Measurements from ENCODE around the gene TRIM56. TPM values are rescaled to one million over a fixed set of nuclear protein-coding genes. Genes with fewer than 3 reads are reported as not detected.

The TRIM56 gene
- total and polyA plus RNA-seq, 2 of the 13 experiments (the other 11 are each of a cell fraction or from before 2014, with no cell fraction given), result 3.2 to 7.1 TPM

DNA sequence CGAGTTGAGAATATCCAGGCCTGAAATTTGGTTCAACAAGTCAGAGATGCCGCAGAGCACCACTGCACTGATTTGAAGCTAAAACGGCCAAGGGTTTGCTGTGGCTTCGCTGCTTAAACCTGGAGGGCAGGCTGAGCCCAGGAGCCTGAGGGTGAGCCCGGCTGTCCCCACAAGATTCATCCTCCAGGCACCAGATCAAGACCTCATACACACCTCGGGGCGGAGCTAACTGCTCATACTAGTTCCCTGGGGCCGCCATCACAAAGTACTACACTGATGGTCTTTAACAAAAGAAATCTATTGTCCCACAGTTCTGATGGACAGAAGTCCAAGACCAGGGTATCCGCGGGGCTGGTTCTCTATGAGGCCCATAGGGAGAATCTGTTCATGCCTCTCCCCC lies 16.9 kb upstream of the TRIM56 start:
- WGBS (ENCODE audit: low lambda C conversion rate), result 33% methylated on average over 4 of the region's 10 CpGs

More for the DNA sequence above, 16.9 kb upstream of the TRIM56 start:
- ChIA-PET CTCF (ENCODE audit: low intra/inter-chr PET ratio, low total read pairs) (no interaction called here), POLR2A (no interaction called here)
- Histone ChIP-seq H3K4me1 (ENCODE audit: insufficient read depth, low read length) (peaks cover 10% of the 10 kb centered on the region; the same call in 1 of the 2 replicates), H3K27me3 (ENCODE audit: control insufficient read depth in 1 of 2, insufficient read depth in 2 of 2, low read length in 2 of 2) (peaks cover 0 to 33% of the 10 kb centered on the region in 2 experiments; a peak in 2 of 5 replicates), H3K9me3 (ENCODE audit: low read length) (no peaks in the 10 kb centered on the region), H2AFZ (ENCODE audit: low read length) (no peak overlapping the region), H4K20me1 (ENCODE audit: insufficient read depth, low read length) (no peaks in the 10 kb centered on the region), H3K9ac (ENCODE audit: insufficient read depth, low read depth, low read length) (no peak overlapping the region), H3K4me3 (replicated peaks in 1 of 3; ENCODE audit: insufficient read depth in 1 of 3, low read depth in 2 of 3, low read length in 3 of 3) (no peak overlapping the region), H3K27ac (ENCODE audit: extremely low read length, insufficient read depth, low read length) (no peak overlapping the region), H3K79me2 (ENCODE audit: insufficient read depth, low read length) (no peaks in the 10 kb centered on the region), H3K4me2 (ENCODE audit: low read depth, low read length) (no peak overlapping the region), H3K36me3 (replicated peaks in 1 of 2; ENCODE audit: control insufficient read depth in 1 of 2, insufficient read depth in 2 of 2, low read length in 2 of 2) (no peaks in the 10 kb centered on the region)
- ATAC-seq (no peak), FAIRE-seq (no peak), DNase-seq (ENCODE audit: low spot score) (no peak)
- no peak for TF ChIP-seq TOPORS (CRISPR knock-in tag; IDR thresholded peaks at IDR 0.05)
- no peak for TF ChIP-seq MYPOP (CRISPR knock-in tag; IDR thresholded peaks at IDR 0.05)
- no peak for TF ChIP-seq ZNF143 (CRISPR knock-in tag; IDR thresholded peaks at IDR 0.05)
- TF ChIP-seq GLMP (CRISPR knock-in tag; IDR thresholded peaks at IDR 0.05; ENCODE audit: borderline replicate concordance), result no peak
- no peak for TF ChIP-seq RFX5 (IDR thresholded peaks at IDR 0.05; ENCODE audit: low read depth, low read length)
- no peak for TF ChIP-seq ZNF619 (CRISPR knock-in tag; IDR thresholded peaks at IDR 0.05)
- TF ChIP-seq ZNF326 (CRISPR knock-in tag; IDR thresholded peaks at IDR 0.05; ENCODE audit: borderline replicate concordance), result no peak
- TF ChIP-seq SIX4 (CRISPR knock-in tag; IDR thresholded peaks at IDR 0.05), result no peak
- TF ChIP-seq, protein P1, sequence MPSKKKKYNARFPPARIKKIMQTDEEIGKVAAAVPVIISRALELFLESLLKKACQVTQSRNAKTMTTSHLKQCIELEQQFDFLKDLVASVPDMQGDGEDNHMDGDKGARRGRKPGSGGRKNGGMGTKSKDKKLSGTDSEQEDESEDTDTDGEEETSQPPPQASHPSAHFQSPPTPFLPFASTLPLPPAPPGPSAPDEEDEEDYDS (CRISPR knock-in tag; IDR thresholded peaks at IDR 0.05), result no peak
- no peak for TF ChIP-seq ZNF660 (CRISPR knock-in tag; IDR thresholded peaks at IDR 0.05; ENCODE audit: borderline replicate concordance, low read depth)
- TF ChIP-seq ZSCAN30 (CRISPR knock-in tag; IDR thresholded peaks at IDR 0.05), result no peak
- TF ChIP-seq ZZZ3 (CRISPR knock-in tag; IDR thresholded peaks at IDR 0.05; ENCODE audit: borderline replicate concordance), result no peak
- TF ChIP-seq RBM22 (optimal IDR thresholded peaks at IDR 0.05; ENCODE audit: low read length), result no peak
- no peak for TF ChIP-seq HOXA5 (CRISPR knock-in tag; IDR thresholded peaks at IDR 0.05)
- TF ChIP-seq PHF21A (CRISPR knock-in tag; IDR thresholded peaks at IDR 0.05), result no peak
- TF ChIP-seq FOXO1 (CRISPR knock-in tag; IDR thresholded peaks at IDR 0.05), result no peak
- TF ChIP-seq AGO2 (optimal IDR thresholded peaks at IDR 0.05; ENCODE audit: low read depth, low read length), result no peak
- intact Hi-C loops (cut with micrococcal nuclease; ENCODE audit: unreplicated experiment), result no loop called here
- no TSS peak for BruUV-seq (replicated peaks)
- in situ Hi-C loops (cut with HindIII; ENCODE audit: extremely low pct_ligation_motif_present, low pct_unique_long_range_greater_than_20kb), result loop anchor here (25.0 kb wide), 1 partner anchor 306 kb away; no protein-coding TSS in a partner anchor
